Hematopoietic multipotent progenitor cell treated with erythropoietin and hydrocortisone succinate and interleukin-3 and kit ligand, for 4 days (in vitro differentiated cells): ENCODE results near the gene ZNF48.
"Not testable (repeated sequence)": the region's sequence is repeated elsewhere in the genome, so short reads cannot be mapped to it uniquely, and the experiment has no call there.

Experiments
- DNase-seq: peaks from one replicate; pipeline ENCODE4 v3.0.0-alpha.2; 2015

ZNF48 gene

DNA sequence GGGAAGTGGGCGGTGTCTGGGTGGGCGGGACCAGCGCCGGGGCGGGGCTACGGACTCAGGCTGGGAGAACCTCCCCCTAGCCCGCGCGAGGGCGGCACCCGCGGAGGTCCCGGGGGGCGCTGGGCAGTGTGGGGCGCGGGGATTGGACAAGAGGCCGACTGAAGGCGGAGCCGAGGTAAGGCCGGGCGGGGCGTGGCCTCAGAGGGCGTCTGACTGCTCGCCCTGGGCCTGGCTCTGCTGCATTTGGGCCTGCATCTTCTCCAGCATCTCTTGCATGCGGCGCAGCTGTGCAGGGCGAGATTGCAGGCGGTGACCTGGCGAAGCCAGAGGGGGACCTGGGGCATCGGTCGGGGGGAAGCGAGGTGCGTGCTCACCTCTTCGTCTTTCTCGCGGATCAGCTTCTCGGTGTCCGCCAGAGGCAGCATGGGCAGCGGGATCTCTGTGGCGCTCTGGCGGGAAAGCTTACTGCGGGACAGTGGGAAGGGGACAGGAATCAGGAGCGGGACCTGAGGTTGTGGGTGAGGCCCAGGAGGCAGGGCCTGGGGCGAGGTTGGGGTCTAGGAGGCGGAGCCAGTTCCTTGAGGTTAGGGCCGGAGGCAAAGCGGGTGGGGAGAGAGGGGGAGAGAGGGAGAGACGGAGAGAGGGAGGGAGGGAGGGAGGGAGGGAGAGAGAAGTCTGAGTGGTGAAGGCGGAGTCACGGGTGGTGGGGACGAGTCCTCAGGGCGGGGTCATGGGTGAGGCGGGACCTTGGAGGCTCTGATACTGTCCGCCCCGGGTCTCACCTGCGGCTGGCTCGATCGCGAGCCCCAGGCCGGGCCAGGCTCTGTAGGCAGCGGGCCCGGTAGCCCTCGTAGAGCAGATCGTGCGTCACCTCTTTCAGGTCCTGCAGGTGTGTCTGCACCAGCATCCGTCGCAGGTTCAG lies 16.7 kb upstream of the ZNF48 start:
- peak; percentile 99 for DNase-seq

DNA sequence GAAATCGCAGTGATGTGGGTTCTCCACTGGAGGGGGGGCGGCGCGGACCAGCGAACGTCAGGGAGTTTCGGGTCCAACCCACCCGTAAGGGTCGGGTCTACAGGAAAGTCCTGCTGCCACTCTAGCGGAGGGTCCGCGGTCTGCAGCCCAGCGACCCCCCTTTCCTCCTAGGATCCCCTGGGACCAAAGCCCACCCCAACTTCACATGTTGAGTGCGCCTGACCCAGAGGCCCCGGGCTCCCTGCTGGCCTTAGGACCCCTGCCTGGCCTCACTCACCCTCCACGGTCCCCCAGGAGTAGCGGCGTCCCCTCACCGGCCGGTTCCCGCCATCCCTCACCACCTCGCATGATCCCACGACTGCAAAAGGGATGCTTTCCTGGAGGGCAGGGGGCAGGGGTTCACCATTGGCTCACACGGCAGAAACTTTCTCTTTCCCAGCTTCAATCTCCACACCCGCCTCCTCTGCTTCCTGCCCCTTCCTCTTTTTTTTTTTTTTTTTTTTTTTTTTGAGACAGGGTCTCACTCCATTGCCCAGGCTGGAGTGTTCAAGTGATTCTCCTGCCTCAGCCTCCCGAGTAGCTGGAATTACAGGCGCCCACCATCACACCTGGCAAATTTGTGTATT lies 15.9 kb upstream of the ZNF48 start:
- no peak for DNase-seq

DNA sequence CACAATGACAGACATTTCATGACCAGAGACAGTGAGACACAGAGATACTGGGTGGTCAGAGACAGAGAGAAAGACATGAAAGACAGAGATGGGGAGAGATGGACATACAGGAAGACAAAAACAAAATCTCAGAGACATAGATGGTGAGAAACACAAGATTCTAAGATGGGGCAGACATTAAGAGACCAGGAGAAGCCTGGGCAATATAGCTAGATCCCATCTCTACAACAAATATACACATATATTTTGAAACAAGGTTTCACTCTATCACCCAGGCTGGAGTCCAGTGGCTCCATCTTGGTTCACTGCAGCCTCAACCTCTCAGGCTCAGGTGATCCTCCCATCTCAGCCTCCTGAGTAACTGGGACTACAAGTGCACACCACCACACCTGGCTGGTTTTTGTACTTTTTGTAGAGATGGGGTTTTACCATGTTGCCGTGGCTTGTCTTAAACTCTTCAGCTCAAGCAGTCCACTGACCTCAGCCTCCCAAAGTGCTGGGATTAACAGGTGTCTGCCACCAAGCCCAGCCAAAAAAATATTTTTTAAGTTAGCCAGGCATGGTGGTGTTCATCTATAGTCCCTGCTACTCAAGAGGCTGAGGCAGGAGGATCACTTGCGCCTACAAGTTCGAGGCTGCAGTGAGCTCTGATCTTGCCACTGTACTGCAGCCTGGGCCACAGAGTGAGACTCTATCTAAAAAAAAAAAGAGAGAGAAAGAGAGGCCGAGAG lies 15.0 kb upstream of the ZNF48 start:
- no peak for DNase-seq

DNA sequence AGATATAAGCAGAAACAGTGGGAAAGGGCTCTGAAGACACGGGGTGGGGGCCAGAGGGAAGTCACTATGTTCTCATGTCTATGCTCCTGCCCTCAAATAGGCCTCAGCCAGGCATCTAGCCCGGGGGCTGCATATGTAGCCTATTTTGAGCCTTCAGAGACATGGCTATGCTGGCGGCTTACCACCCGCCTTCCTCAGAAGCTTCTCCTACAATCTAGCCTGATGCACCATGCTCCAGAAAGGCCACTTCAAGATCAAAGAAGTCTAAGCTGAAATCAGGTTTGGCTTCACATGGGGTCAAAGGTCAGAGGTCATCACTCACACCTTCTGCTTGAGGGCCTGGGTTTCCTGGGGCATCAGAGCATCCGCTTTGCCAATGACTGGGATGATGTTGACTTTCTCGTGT lies 14.4 kb upstream of the ZNF48 start:
- no peak for DNase-seq

DNA sequence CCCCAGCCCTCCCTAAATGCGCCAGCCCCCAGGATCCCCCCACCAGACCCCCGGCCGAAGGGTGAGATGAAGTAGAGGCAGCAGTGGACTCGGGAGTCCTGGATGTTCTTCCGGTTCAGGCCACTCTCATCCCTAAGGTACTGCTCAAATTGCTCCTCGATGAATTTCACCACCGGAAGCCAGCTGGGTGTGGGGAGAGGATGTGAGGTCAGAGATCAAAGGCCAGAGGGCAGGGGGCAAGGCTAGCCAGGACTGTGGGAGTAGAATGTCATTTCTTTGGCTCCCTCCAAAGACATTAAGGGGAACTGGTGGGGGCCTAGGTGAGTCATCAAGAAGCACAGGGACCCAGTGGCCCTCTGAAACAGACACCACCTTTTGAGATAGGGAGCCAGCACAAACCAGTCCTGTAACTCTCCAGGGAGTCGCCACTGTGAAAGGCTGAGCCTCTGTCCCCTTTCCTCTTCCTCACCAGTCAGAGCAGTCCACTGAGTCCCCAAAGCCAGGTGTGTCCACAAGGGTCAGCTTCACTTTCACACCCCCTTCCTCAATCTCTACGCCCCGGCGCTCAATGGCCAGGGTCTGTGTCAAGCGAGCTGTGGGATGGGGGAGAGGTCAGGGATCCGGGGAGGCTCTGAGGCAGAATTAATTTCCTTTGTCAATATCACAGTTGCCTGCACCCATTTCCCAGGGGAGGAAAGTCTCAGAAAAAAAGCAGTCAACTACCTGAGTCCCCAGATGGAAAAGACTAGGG lies 13.8 kb upstream of the ZNF48 start:
- peak; percentile 42 for DNase-seq

DNA sequence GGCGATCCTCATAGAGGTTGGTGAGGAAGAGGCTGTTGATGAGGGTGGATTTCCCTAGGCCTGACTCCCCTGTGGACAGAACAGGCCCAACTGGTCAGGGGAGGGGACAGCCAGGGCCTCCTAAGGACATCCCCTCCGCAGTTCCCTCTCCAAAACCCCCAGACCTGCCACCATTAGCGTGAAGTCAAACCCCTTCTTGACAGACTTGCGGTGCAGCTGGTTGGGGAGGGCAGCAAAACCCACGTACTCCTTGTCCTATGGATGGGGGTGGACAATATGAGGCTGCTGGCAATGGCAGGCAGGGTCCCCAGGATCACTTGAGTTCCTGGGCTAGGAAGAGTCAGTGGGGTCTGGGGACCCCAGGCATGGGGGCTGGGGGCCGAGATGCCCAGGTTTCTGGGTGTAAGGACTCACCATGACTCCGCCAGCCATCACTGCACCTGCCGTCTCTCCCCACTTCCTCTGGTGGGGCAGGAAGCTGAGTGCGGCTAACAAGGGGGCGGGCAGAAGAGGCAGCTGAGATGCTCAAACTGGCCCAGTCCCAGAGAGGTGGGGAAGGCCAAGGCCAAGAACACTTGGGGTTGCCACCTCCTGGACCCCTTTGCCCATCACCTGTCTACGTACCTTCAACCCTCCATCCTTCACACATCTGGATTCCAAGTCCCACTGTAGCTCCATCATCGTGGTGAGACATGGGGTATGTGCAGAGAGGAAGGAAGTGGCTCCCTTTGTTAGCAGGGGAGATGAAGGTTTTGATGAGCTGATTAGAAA lies 12.9 kb upstream of the ZNF48 start, which contains the start of gene SEPTIN1:
TSS of gene SEPTIN1 (minus strand) at position 451 of the 771 bp plus-strand sequence. CDS start at position 432, 19 bp downstream.
- DNase-seq = peak; percentile 63

DNA sequence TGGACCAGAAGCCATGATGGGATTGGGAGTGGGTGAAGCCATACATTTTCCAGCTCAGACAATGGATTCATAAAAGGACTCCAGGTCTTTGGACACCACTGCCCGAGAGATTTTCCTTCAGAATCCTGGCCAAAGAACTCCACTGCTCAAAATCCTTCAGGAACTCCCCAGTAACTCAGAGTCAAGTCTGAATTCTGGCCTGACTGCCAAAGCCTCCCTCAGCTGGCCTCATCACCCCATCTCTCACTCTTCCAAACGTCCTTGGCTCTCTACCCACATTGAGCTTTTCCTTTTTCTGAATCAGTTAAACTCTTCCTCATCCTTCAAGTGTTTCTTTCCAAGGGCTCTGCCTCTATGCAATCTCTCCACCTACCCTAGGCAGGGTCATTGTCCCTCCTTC lies 11.7 kb upstream of the ZNF48 start:
- no peak for DNase-seq

DNA sequence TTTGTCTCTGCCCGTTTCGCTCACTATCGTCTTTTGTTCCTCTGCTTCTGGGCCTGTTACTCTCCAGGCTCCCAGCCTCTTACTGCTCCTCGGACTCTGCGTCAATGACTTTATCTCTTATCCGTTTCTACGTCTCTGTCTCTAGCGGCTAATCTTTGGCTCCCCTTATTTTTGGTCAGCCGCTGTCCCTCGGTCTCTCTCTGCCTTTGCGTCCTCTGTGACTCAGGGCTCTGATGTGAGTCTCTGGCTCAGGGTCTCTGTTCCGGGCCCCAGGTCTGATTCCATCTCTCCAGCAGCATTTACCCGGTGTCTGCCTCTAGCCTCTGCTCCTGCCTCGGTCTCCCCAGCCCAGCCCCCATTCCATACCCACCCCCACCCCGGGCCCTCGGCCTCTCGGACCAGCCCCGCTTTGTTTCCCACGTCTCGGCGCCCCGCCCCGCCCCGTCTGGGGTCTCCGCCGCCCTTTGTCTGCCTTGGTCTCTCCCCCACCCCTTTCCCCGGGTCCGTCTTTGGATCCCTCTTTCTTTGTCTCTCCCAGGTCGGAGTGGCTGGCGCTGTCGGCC lies 547 bp upstream of the ZNF48 start:
- DNase-seq = peak; percentile 43

DNA sequence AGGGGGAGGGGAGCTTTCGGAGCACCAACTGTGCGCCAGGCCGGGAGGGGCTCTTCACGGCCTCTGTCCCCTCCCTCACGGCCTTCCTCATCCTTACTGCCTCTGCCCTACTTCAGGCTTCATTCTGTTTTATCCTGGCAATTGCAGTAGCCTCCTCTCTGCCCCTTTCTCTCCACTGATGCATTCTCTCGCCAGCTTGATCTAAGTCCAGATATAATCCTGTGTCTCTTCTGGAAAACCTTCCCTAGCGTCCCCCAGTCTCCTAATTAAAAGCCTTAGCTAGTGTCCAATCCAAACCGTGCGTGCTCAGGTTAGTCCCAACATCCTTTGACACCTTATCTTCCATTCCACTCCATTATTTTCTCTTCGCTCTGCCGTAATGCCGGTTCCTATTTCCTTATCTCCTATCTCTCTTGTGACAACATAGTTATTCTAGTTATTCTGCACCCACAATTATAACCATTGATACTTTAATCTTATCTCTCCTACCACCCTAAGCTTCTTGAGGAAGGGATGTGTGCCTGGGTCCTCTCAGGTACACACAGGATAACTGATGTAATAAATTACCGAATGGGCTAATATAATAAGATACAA lies 869 bp downstream of the ZNF48 start:
- DNase-seq = peak; percentile 56

DNA sequence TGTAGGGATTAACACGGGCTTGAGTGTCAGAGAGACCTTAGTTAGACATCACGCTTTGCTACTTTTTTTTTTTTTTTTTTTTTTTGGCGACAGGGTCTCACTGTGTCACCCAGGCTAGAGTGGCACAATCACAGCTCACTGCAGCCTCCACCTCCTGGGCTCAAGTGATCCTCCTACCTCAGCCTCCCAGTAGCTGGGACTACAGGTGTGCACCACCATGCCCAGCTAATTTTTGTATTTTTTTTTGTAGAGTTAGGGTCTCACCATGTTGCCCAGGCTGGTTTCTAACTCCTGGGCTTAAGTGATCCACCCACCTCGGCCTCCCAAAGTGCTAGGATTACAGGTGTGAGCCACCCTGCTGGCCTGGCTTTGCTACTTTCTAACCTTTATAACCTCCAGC lies 1.4 kb downstream of the ZNF48 start:
- DNase-seq = not testable (repeated sequence)

DNA sequence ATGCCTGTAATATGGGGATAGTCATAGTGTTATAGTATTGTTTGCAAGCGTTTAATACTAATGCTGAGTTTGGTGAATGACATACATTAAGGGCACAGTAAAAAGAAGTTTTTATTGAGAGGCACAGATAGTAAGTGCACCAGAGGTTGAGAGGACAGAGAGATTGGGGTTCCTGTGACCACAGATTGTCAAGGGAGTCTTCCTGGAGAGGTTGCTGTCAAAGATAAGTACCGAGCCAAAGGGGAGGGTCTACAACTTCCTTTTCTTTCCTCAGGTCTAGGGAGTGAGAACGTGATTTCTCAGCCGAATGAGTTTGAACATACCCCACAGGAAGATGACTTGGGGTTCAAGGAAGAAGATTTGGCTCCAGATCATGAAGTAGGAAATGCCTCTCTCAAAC lies 1.8 kb downstream of the ZNF48 start:
- peak; percentile 70 for DNase-seq

DNA sequence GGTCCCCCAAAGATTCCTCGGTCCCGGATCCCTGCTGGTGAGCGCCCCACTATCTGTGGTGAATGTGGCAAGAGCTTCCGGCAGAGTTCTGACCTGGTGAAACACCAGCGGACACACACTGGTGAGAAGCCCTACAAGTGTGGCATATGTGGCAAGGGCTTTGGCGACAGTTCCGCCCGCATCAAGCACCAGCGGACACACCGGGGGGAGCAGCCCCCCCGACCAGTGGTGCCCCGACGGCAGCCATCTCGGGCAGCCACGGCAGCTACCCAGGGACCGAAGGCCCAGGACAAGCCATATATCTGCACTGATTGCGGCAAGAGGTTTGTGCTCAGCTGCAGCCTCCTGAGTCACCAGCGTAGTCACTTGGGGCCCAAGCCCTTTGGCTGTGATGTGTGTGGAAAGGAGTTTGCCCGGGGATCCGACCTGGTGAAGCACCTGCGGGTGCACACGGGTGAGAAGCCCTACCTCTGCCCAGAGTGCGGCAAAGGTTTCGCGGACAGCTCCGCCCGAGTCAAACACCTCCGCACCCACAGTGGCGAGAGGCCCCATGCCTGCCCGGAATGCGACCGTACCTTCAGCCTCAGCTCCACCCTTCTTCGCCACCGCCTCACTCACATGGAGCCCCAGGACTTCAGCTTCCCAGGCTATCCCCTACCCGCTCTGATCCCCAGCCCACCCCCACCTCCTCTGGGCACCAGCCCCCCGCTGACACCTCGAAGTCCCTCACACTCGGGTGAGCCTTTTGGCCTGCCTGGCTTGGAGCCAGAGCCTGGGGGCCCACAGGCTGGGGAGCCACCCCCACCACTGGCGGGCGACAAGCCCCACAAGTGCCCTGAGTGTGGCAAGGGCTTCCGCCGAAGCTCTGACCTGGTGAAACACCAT lies 2.8 kb downstream of the ZNF48 start:
- DNase-seq = no peak

DNA sequence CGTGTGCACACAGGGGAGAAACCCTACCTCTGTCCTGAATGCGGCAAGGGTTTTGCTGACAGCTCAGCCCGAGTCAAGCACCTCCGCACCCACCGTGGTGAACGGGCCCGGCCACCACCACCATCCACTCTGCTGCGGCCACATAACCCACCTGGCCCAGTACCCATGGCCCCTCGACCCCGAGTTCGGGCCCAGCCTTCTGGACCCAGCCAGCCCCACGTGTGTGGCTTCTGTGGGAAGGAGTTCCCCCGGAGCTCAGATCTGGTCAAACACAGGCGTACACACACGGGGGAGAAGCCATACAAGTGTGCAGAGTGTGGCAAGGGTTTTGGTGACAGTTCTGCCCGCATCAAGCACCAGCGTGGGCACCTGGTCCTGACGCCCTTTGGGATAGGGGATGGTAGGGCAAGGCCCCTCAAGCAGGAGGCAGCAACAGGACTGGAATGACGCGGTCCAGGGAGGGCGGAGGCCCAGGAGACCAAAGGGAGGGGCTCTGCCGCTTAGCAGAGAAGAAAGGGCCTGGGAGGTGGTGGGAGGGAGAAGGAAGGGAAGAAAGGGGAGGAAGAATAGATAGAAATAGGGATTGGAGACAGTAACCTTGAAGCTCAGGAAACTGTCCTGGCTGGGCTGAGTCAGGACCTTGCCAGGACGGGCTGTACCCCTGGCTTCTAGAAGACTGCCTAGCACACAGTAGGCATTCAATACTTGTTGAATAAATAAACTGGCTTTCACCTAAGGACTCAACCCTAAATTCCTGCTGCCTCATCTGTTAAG lies 3.6 kb downstream of the ZNF48 start:
- no peak for DNase-seq

DNA sequence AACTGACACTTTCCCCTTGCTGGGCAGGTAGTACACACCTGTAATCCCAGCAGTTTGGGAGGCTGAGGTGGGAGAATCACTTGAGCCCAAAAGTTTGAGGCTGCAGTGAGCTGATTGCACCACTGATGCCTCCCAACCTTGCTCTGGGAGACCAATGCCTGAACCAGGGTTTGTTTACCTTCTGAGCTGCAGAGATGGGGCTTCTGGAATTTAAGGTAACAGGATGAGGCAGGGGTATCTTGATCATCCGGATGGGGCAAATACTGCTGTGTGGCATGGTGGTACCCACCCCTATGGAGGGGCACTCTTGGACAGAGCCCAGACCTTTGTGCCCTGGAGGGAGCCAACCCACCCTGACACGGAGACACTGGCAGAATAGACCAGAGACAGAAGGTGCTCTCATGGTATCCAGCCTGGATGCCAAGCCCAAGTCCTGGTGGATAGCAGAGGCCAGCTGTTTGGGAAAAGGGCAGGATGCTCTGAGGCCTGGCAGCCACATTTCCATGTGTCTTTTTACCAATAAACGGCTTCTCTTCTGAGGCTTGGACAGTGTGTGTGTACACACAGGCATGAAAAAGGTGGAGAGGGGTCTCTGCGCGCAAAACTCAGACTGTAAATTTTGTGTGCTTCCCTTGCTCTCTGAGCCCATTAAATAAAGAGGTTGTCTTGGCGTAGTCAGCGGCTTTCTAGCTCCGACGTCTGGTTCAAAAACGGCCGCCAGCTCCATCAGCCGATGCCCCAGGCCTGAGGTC lies 4.4 kb downstream of the ZNF48 start:
- no peak for DNase-seq

DNA sequence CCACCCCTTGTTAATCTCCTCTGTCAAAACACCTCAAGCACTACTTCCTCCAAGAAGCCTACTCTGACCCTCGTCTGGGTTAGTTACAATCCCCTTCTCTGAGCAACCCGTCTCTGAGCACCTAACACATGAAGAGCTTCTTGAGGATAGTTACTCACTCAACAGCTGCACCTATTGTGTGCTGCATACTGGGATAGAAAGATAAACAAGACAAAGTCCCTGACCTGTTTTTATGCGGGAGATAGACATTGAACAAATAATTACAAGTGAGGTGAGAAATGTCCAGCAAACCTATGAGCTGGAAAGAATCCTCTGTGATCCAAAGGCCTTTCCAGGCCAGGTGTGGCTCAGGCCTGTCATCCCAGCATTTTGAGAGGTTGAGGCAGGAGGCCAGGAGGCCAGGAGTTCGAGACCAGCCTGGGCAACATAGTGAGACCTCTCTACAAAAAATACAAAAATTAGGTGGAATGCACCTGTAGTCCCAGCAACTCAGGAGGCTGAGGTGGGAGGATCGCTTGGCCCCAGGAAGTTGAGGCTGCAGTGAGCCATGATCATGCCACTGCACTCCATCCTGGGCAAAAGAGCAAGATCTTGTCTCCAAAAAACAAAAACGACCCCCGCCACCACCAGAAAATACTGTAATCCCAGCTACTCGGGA lies 6.7 kb downstream of the ZNF48 start:
- DNase-seq = no peak

DNA sequence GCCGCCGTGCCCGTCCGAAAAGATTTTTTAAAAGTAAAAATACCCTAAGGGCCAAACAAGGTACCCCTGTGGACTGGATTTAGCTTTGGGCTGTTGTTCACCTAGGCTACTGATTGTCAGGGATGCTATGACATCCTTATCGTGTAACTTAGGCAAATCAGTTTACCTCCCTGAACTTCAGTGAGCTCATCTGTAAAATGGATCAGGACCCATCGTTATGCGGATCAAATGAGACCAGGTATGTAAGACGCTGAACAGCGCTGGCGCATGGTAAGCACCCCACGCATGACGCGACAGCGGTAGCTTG lies 11.5 kb downstream of the ZNF48 start:
- DNase-seq = no peak

DNA sequence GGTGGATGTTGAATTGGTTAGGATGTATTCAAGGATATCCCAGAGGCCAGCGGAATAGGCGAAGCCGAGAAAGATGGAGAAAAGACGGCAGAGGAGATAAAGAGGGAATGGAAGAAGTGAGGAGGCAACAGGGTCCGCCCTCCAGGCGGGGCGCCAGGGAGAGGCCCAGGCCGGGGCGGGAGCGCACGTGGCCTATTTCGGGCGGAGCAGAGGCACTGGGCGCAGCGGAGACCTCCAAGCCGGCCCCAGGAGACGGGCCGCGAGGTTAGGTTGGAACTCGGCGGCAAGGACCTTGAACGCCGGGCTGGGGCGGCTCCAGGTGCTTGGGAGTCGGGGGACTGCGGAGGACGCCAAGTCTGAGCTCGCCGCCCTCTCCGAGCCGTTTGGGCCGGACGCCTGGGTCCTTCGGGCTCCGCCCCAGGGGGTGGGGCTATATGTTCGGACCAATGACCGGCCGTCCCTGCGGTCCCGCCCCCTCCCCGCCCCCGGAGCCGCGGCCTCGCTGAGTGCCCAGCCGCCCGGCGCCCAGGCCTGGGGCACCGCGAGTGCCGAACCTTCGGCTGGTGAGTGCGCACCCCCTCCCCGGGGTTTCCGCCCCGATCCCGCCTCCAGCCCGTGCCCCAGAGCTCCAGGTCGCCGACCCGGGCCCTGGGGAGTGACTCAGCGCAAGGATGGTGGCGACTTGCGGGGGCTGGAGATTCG lies 12.0 kb downstream of the ZNF48 start, which contains the start of gene ZNF771:
TSS of gene ZNF771 (plus strand) at position 505 of the 702 bp plus-strand sequence. CDS start 448 bp downstream, outside the sequence.
- peak; percentile 97 for DNase-seq
